Body of pancreas (tissue), 4 donors: Measurements from ENCODE around the gene SIPA1.

Experiments used
- CTCF ChIP-seq, 7 experiments: fragments of 450-650 bp in 4 of 7; fragments of 200-600 bp in 3 of 7; sonication (generic) in 3 of 7; IDR thresholded peaks; one replicate each; pipeline ENCODE4 v1.5.1; 2016 to 2019; ENCODE audit warnings: antibody characterized with exemption in 7 of 7
- POLR2A ChIP-seq, 3 donors: fragments of 450-650 bp; IDR thresholded peaks; one replicate each; pipeline ENCODE4 v1.6.1; 2016; ENCODE audit warnings: antibody characterized with exemption in 3 of 3, mild to moderate bottlenecking in 2 of 3

GRCh38 chr11:65611758-65612603, 25.9 kb upstream of the SIPA1 start:
- TF ChIP-seq CTCF (IDR thresholded peaks at IDR 0.05) (no peak), POLR2A (IDR thresholded peaks at IDR 0.05) (no peak)
